OCI-LY7 (cell line): Measurements from ENCODE around the gene DPEP3.
"Not testable (repeated sequence)": the region's sequence is repeated elsewhere in the genome, so short reads cannot be mapped to it uniquely, and the experiment has no call there.

Experiments
- CTCF ChIP-seq: fragments of 200-600 bp; sonication (generic); conservative IDR thresholded peaks from 2 replicates; pipeline ENCODE4 v1.5.1; 2014; ENCODE audit warnings: mild to moderate bottlenecking, antibody characterized with exemption, low read length, moderate library complexity, mixed read lengths
- EZH2phosphoT487 ChIP-seq: fragments of 200-600 bp; sonication (generic); IDR thresholded peaks from 2 replicates; pipeline ENCODE4 v1.6.1; 2018; ENCODE audit warnings: low read depth, borderline replicate concordance, mild to moderate bottlenecking, mixed run types, antibody characterized with exemption, low read length, moderate library complexity, mixed read lengths

DNA sequence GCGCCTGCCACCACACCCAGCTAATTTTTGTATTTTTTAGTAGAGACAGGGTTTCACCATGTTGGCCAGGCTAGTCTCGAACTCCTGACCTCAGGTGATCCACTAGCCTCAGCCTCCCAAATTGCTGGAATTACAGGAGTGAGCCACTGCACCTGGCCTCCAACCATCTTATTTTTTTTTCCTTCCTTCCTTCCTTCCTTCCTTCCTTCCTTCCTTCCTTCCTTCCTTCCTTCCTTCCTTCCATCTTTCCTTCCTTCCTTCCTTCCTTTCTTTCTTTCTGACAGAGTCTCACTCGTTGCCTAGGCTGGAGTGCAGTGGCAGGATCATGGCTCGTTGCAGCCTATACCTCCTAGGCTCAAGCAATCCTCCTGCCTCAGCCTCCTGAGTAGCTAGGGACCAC is 29.6 kb upstream of the DPEP3 start:
- not testable (repeated sequence) for TF ChIP-seq CTCF, EZH2phosphoT487
